Measurements from ENCODE around the gene NEO1.

Gene NEO1

DNA sequence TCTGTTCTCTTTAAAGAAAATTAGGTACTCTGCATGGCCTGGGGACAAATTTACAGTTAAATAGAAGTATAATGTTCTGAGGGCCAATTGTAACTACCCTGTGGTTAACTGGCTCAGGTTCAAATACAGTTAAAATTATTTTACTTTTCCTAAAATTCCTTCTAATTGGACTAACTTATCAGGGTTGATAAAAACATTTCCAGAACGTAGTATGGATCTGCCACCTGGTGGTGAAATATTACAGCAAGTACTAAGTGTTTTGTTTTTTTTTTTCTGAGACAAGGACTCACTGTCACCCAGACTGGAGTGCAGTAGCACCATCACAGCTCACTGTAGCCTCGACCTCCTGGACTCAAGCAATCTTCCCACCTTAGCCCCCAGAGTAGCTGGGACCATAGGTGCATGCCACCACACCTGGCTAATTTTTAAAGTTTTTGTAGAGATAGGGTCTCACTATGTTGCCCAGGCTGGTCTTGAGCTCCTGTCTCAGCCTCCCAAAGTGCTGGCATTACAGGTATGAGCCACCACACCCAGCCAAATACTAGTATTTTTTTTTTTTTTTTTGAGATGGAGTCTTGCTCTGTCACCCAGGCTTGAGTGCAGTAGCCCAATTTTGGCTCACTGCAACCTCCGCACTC, 29.2 kb downstream of the NEO1 start:
- peak in 1 of 2 donors; percentile 0 for DNase-seq

DNA sequence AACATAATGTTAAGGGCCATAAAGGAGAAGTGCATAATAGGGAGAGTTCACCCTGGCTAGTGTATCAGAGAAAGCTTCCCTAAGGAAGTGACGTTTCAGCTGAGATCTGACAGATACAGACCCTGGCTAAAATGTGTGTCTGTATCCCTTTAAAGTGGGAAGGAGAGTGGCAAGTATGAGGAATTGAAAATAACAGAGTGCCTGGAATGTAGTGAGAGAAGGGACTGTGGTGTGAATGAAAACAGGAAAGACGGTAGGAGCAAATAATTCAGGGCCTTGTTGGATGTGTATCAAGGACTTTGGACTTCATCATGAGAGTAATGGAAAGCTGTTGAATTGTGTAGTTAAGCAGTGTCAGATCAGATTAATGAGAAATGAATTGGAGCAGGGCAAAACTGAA, 30.5 kb downstream of the NEO1 start:
- DNase-seq, result no peak

DNA sequence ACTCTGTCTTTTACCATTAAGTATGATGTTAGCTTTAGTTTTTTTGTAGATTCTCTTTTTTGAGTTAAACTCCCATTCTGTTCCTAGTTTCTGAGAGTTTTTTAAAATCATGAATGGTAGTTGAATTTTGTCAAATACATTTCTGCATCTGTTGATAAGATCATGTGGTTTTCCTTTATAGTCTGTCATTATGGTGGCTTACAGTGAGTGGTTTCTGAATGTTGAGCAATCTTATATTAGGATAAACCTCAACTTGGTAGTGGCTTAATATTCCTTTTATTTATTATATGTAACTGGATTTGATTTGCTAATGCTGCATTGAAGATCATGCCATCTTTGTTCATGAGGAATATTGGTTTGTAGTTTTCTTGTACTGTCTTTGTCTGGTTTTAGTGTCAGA, 34.8 kb downstream of the NEO1 start:
- no peak for DNase-seq

DNA sequence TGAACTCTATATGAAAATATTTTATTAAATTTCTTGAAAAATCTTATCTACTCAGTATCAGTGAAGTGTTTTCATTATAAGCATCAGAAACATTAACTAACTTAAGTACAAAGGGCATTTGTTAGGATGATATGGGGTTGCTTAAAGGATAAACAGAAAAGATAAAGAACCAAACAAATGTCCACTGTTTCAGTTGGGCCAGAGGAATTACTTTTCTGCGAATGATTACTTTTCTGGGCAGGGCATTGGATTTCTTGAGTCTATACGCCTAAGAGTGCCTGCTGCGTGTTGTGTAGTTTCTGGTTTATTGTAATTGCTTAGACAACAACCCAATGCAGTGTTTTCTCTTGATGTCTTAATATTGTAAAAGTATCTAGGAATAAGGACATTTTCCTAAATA, 52.8 kb downstream of the NEO1 start:
- DNase-seq, result no peak

DNA sequence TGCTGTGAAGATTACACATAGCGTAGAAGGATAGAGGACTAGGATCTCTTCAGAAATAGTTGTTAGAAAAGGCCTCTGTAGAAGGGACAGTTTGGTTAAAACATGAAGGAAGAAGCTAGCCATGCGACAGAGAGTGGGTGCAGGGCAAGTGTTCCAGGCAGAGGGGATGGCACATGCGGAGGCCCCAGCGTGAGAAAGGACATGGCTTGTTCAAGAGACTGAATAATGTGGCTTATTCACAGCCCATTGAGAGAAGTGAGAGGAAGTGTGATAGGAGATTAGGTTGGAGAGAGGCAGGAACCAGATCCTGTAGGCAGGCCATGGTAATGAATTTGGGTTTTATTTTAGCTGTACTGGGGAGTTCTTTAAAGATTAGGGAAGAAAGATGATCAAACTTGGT, 56.4 kb downstream of the NEO1 start:
- no peak for DNase-seq

DNA sequence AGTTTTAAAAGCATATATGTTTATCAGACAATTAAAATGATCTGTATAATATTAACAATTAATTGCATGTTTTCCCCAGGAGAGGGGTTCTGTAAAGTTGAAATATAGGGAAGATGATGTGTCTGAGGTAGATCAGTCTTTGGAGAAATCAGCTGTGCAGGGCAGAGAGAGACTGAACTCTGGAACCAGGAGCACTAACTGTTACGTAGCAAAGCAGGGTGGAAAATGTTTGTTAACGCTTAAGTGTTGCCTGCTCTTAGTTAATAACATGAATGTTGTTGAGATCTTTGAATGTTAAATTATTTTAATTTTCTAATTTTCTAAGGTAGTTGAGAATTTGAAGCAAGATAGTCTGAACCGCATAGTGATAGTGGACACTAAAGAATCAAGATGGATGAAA, 57.5 kb downstream of the NEO1 start:
- DNase-seq, result no peak

DNA sequence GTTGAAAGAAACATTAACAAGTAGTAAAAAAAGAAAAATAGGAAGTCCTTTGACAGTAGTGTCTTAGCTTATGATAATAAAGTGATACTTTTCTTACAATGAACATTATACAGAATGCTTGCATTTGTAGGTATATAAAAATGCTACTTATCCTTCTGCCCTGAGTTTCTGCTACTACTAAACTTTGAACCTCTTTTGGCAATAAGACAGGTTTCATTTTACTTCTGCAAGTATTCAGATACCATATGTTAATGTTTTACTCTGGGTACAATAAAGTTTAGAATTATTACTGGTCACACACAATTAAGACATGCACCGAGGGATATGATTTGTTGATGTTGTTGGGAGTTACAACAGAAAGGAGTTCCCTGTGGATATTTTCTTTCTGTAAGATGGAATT, 57.9 kb downstream of the NEO1 start:
- DNase-seq, result no peak

DNA sequence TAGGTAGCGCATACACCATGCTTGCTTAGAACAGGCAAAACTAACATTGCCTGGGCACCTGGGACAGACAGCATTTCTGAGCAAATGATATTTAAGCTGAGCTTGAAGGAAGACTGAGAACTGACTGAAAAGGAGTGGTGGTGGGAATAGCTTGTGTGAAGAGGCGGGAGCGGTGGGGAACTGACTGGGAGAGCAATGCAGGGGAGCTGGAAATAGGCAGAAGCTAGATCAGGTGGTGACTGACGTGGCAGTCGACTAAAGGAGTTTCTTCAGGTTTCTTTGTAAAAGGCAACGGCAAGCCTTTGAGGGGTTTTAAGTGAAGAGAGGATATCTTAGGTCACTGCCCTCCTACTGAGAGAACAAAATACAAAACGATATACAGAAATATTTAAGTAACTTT, 61.8 kb downstream of the NEO1 start:
- DNase-seq, result no peak

DNA sequence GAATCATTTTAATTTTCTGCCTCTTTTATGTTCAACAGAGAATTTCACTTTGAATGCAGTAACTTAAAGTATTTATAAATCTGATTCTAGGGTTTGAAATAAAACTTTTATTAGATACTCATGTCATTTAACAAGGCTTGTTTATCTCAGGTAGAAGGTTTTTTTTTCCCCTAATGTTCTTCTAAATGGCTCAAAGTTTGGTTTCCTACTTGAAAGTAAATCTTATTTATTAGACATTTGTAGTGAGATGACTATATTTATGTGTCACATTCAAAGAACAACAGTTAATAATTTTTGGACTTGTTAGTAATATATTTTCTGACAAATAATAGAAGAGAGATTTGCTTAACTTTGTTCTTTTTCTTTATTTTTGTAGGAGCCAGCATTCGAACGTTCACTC, 63.9 kb downstream of the NEO1 start:
- DNase-seq, result no peak

DNA sequence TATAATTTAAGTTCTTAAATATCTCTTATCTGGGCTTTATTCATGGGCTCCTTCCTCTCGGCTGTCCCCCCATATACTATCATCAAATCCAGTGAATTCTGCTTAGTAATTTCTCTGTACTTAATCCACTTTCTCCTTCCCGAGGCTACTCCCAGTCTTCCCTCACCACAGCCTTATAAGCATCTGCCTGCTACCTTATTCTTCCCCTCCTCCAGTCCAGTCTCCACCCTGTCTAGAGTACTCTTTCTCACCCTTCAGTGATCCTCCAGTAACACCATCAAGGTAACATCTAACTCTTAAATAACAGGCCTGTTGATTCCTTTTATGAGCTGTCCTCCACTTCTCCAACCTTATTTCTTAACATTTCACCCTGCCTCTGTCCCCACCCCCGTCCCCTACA, 65.8 kb downstream of the NEO1 start:
- DNase-seq, result no peak

DNA sequence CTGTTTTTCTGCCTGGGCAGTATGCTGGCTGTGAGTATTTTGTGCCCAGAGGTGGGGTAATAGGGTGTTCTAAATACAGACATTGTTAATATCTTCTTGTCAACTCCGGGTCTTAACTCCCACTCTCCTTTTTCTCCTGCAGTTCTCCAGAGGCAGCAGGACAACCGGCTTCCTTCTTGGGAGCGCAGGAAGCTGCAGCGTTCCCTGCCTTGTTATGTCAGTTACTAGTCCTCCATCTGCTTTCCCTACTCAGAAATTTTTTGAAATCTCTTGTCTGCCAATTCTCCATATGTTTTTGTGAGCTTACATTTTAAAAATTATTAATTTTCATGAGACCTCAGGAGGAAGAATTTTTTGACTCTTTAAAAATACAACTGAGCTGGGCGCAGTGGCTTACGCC, 67.2 kb downstream of the NEO1 start:
- DNase-seq, result no peak

DNA sequence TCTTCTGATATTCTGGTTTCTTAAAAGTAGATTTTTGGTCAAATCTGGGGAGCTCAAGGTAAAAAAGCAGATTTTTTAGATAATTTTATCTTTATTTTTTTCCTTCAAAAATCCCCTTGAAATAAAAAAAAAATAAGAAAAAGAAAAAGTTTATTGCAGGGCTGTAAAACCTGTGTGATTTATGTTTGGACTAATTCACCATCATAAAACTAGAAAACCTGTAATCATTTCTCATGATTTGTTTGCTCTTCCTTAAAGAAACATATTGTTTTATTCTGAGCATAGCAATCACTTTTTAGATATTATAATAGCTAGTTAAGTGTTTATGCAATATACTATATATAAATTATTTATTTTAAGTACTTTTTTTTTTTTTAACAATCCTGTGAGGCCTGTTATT, 68.0 kb downstream of the NEO1 start:
- DNase-seq, result no peak

DNA sequence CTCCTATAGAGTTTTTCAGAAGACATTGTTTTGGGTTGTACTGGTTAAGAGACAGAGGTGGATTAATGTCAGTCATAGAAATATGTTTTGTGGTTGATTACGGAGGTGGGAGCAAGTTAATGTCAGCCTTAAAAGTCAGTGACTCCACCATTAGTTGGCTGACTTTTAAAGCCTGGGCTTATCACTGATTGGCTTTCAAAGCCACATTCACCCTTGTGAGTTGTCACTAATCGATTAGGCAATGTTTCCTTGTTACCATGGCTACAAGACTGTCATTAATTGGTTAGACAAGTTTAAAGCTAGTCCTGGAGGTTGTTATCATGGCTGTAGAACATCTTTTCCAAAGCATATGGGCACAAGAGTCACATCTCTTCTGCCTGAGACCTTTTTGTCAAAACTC, 73.0 kb downstream of the NEO1 start:
- no peak for DNase-seq

DNA sequence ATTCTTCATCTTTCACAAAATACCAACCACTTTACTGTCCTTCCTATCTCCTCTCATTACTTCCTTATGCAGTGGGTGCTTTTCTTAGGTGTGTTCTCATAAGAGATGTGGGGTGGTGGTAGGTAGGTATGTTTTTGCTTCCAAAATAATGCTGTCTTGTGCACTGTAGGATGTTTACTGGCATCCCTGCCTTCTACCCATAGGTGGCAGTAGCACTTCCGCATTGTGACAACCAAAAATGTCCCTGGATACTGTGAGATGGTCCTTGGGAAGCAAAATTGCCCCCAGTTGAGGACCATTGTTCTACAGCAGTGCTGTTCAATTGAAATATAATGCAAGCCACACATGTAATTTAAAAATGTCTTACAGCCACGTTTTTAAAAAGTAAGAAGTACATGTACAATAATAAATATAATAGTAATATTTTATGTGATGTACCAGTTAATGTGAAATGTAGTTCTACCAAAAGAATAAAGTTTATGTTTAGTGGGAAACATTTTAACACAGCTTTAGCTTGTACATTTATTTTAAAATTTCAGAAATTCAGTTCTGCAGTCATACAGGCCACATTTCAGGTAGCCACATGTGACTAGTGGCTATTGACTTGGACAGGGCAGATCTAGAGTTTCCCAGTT, 75.2 kb downstream of the NEO1 start:
- DNase-seq, result peak in 1 of 2 donors; percentile 28

DNA sequence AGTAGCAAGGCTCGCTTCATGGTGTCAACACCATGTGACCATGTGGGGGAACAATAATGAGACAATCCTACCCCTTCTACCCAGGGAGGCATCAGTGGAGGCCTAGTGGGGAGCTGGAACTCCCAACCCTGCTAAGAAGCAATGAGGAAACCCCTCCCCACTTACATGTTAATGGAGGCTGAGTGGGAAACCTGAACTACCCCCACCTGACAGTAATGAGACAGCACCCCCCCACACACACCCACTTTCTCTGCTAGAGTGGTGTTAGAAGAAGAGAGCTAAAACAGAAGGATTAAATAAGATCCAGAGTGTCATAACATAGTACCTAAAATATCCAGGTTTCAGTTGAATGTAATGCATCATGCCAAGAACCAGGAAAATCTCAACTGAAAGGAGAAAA, 78.6 kb downstream of the NEO1 start:
- DNase-seq, result no peak

DNA sequence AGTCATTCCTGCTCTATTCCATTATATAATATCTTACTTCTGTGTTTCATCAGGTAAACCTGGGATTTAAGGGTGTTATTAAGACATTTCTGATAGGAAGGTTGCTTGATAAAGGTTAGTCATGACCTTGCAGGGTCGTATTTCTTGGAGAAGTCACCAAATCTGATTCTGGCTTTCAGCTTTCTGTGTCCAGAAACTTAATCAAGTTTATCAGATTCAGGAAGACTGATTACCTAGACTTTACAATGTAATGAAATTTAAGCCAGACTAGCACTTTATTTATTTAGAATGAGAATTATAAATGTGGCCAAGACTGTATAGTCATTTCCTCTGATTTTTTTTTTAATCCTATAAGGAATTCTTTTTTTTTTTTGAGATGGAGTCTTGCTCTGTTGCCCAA, 81.9 kb downstream of the NEO1 start:
- no peak for DNase-seq

DNA sequence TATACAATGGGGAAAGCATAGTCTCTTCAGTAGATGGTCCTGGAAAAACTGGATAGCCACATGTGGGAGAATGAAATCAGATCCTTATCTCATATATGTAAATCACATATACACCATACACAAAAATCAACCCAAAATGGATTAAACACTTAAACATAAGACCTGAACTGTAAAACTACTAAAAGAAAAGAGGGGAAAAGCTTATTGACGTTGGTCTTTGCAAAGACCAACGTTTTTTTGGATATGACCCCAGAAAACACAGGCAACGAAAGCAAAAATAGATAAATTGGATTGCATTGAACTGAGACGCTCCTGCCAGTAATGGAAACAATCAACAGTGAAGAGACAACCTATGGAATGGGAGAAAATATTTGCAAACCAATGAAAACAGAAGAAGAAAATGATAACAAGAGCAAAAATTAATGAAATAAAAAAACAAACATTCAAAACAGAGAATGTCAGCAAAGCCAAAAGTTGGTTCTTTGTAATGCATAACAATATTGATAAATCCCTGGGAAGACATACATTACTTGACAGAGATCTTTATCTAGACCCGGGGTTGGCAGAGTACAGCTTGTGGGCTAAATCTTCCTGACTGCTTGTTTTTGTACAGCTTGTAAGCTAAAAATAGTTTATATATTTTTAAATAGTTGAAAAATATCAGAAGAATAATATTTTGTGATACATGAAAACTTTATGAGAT, 86.9 kb downstream of the NEO1 start:
- DNase-seq, result no peak

DNA sequence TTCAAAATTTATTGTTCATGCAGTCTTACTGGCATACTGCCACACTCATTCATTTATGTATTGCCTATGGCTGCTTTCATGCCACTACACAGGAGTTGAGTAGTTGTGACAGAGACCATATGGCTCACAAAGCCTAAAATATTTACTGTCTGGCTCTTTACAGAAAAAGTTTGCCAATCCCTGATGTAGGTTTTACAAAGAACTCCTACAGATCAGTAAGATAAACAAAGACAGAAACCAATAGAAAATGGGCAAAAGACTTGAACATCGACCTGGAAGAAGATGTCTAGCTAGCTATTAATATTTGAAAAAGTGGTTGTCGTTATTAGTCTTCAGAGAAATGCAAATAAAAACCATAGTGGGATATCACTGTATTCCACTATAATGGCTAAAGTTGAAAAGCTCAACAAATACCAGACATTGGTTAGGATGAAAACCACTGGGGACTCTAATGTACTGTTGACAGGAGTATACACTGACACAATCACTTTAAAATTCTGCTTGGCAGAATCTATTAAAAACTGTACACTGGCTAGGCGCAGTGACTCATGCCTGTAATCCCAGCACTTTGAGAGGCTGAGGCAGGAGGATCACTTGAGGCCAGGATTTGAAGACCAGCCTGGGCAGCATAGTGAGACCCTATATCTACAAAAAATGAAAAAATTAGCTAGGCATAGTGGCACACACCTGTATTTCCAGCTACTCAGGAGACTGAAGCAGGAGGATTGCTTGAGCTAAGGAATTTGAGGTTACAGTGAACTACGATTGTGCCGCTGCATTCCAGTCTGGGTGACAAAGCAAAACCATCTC, 87.7 kb downstream of the NEO1 start:
- no peak for DNase-seq

DNA sequence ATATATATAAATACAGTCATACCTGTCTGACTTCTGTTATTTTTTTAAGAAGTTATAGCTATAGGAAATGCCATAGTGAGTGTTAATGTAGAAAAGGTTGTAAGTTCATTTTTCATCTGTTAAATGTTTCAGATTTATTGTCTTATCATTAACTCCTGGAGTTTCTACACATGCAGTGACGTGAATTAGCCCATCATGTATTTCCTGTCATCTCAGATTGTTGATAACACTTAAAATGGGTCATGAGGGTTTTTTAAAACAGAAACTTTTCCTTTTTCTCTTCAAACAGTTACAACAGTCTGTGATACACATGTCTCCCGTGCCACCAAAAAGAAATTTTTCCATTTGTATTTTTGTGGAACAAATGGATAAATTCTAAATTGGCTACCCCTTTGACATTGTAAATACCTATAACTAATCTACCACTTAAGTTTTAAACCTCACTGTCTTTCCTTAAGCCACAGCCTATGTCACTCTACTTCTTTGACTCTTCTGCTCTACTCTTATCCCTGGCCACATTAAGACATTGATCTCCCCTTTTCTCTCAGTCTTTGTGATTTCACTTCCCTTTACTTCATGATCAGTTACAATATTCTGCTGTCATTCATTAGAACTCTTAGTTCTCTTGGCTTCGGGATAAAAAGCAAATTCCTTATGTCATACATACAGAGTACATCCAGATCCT, 89.1 kb downstream of the NEO1 start:
- no peak for DNase-seq

DNA sequence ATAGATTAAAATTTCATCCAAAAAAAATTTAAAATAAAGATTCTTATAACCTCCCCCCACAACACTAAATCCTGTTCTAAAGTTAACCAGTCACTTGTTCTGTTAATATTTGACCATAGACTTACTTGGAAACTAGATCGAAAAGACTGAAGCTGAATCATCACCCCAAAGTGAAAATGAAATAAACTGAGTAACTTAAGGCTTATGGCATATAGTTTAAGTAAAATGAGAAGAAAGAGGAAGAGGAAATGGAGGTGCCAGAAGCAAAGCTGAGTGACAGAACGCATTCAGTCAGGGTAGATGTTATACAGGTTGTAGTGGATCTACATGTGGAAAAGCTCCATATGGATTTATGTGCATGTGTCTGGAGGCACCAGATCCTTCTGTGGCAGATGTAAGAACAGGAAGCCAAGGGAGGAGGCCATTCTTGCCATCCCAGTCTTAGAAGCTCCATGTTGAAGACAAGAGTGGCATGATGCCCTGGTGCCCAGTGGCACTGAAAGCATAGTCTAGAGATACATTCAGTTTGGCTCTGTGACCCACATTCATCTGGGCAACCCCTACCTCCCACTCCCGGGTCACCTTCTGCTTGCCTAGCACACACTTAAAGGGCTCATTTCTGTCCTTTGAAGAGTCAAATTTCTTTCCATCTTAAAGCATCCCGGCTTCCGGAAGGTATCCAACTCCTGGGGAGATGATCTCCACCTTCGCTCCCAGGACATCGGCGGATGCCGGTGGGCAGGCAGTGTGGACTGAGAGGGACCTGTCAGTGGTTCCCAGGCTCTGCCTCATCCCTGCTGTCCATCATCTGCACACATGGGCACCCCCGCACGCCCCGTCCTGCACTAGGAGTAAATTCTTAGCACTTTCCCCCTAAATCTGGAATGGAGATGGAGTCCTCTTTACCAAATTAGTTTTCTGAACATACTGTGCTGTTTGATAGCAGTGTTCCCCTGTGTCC, 90.8 kb downstream of the NEO1 start:
- DNase-seq, result peak in 1 of 2 donors; percentile 5

DNA sequence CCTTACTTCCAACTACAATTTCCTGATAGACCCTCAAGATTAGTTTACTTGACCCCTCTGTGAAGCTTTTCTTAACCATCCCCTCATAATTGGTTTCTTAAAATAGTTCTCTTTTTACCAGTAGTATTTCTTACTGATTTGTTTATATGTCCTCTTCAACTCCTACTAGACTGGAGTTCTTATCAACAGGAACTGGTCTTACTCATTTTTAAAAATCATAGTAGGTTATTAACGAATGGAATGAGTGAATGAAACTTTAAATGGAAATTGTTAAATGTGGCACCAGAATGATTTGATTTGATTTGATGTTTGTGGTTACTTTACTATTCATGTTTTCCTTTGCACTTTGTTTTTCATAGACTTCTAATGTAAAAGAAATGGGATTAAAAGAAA, 91.5 kb downstream of the NEO1 start:
- DNase-seq, result no peak

DNA sequence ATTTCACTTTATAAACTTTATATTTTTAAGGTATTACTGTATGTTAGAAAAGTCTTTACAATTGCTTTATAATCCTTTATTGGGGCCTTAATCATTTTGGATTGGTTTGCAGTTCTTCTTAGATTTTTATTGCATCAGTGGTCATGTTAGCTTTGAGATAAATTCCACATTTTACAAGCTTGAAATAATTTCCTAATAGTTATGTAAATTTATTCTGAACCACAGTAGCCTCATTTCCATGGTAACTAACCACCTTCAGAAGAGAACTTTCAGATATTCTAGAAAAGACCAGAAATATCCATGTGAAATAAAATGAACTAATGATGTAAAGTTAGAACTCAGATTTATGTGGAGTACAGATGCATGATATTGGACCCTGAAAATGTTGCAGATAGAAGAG, 94.2 kb downstream of the NEO1 start:
- DNase-seq, result no peak

Data from stimulated activated CD4-positive, alpha-beta T cell treated with anti-CD3 and anti-CD28 coated beads, Interleukin-2, amount 100 ng/mL, for 48 hours (primary cell).